Hematopoietic multipotent progenitor cell treated with erythropoietin and hydrocortisone succinate and interleukin-3 and kit ligand, for 6 days (in vitro differentiated cells): Measurements from ENCODE around the gene PRKCA.
"Not testable (repeated sequence)": the region's sequence is repeated elsewhere in the genome, so short reads cannot be mapped to it uniquely, and the experiment has no call there.

Source experiments
- DNase-seq: peaks from one replicate; pipeline ENCODE4 v3.0.0-alpha.2; 2015

PRKCA gene

DNA sequence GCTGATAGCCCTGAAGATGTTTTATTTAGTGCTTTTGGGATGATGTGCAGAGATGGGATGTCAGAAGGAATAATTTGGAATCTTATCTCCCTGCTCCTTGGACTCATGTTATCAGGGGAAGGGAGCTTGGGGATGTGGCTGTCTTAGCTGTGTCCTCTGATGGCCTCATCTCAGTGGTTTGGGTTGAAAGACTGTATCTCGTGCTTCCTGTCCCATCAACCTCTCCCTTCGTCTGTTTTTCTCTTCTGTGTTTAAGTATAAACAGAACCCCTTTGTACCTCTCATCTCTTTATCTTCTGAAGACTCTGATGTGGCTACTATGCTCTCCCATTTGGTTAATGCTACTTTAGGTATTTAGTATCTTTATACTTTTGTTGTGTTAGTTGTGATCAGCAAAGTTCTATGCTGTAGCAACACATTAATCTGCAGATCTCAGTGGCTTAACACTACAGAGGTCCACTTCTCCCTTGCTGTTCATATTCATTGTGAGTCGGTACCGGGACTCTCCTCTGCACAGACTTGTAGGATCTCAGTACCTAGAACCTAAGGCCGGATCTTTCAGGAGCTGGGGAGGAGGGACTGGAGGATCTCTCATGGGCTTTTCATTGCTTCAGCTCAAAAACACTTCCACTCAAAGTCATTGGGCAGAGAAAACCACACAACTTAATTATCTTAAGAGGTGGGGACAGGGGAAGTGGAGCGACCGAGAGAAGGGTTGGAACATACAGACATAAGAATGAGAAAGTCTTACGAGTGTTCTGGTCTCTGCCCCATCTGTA, 28.8 kb downstream of the PRKCA start:
- no peak for DNase-seq

DNA sequence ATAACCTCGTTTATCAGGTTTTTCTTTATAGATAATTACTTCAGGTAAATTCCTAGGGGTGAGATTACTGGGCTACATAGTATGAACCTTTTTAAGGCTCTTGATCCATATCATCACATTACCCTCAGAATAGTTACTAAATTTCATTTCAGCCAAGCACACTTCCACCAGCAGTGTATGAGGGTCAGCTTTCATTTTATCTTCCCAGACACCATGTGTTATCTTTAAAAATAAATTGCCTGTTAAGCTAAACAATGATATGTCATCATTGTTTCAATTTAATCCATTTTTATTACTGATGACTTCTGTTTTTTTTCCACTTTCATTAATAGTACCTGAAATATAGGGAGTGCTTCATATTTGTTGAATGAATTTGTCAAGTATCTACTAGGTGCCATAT, 33.4 kb downstream of the PRKCA start:
- DNase-seq = no peak

DNA sequence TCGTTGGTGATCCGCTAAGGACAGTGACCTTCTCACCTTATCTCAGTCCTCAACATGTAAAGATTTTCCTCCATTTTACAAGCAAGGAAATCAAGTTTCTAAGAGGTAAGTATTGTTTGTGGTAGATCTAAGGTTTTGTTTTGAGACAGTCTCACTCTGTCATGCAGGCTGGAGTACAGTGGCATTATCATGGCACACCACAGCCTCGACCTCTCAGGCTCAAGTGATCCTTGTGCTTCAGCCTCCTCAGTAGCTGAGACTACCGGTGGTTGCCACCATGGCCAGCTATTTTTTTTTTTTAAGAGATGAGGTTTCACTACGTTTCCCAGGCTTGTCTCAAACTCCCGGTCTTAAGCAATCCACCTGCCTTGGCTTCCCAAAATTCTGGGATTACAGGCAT, 34.9 kb downstream of the PRKCA start:
- DNase-seq = no peak

DNA sequence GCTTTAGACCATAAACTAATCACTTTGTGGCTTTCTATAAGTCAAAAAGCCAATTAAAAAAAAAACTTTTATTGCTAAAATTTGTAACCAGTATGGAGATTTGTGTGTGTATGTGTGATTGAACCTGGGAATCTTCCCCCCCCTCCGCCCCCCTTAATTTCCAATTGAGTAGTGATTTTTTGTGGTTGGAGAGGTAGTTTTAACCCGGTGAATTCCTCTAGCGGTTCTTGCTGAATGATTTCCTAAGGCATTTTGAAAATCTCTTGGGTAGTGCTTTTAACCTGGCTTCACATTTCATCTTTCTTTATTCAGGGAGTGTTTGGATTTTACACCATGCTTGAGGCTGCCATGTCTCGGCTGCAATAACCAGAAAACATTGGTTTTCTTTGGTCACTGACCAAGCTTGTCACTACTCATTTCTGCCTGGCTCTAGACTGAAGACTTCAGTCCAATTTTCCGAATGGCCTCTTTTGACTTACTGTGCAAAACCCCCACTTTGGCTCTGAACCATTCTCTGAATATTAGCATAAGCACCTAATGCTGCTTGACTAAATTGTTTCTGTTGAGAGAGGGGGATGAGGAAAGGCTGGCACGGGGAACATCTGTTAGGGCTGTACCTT, 35.6 kb downstream of the PRKCA start:
- DNase-seq = no peak

GRCh38 chr17:66338937-66339336, 36.5 kb downstream of the PRKCA start:
- no peak for DNase-seq

DNA sequence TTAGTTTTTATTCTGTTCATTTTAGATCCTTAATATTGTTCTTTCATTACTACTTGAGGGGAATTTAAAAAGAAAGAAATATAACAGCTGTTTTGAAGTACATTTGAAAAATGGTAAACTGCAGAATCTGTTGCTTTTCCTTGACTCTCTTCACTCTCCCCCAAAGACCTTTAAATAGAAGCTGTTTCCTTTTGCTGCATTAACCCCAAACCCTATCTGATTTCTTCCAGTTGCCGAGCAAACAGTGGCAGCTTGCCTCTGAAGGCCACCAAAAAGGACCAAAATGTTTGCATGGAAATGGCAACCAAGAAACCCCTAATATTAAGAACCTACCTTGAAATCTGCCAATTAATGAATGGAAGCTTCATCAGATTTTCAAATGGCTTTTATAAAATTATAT, 37.1 kb downstream of the PRKCA start:
- DNase-seq = no peak

DNA sequence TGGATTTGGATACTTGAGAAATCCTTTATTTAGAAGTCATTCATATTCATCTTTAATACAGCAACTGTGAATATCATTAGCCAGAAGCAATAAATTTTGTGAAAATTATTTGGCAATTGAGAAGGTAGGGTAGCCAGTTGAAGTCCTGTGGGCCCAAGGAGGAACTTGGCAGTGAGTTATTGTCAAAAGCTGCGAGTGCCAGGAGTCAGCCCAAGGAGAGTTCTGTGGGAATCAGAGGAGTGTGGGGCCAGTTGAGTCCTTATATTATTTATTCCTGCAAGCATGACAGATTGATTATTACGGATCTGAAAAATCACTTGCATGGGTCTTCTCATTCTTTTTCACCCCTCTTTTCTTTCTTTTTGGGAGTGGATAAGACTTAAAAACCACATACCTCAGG, 38.3 kb downstream of the PRKCA start:
- DNase-seq = no peak

- DNase-seq = no peak
Observed at GRCh38 chr17:66341462-66341861, 39.0 kb downstream of the PRKCA start.

DNA sequence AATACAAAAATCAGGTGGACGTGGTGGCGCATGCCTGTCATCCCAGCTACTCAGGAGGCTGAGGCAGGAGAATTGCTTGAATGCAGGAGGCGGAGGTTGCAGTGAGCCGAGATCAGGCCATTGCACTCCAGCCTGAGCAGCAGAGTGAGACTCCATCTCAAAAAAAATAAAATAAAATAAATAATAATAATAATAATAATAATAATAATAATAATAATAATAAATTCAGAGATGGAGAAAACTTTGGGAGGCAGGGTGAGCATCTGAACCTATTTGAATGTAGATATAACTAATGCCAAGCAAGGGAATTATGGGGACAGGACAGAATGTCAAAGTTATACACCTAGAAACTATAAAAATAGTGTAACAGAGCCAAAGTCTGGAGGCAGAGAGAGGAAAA, 39.9 kb downstream of the PRKCA start:
- DNase-seq = not testable (repeated sequence)

GRCh38 chr17:66343531-66344078, 41.2 kb downstream of the PRKCA start:
- no peak for DNase-seq

DNA sequence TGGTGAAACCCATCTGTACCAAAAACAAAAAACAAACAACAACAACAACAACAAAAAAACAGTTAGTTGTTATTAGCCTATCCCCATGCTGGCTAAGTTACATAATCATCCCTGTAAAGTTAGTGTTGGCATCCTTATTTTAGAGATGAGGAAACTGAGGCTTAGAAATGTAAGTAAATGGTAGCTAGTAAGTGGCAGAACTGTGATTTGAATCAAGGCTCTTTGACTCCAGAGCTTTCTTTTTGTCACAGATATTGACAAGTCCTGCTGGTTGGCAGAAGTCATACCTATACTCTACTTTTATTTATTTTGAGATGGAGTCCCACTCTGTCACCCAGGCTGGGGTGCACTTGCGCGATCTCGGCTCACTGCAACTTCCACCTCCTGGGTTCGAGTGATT, 42.1 kb downstream of the PRKCA start:
- DNase-seq = no peak

DNA sequence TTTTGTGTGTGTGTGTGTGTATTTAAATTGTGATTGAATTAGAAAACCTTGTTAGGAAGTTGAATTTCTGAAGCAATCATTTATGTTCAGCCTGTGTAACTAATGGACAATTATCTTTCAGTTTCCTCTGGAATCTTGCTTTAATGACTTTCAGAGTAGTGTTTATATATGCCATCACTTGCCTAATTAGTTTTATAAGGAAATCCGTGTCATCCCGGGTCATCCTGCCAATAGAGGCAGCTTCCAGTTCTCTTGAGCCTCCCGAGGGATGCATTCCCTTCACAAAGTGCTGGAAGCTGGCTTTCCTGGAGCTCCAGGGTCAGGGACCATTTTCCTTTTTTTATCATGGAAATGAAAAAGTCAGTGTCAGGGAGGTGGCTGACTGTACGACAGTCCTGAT, 42.9 kb downstream of the PRKCA start:
- no peak for DNase-seq

GRCh38 chr17:66345949-66346638, 43.7 kb downstream of the PRKCA start:
- DNase-seq = not testable (repeated sequence)

DNA sequence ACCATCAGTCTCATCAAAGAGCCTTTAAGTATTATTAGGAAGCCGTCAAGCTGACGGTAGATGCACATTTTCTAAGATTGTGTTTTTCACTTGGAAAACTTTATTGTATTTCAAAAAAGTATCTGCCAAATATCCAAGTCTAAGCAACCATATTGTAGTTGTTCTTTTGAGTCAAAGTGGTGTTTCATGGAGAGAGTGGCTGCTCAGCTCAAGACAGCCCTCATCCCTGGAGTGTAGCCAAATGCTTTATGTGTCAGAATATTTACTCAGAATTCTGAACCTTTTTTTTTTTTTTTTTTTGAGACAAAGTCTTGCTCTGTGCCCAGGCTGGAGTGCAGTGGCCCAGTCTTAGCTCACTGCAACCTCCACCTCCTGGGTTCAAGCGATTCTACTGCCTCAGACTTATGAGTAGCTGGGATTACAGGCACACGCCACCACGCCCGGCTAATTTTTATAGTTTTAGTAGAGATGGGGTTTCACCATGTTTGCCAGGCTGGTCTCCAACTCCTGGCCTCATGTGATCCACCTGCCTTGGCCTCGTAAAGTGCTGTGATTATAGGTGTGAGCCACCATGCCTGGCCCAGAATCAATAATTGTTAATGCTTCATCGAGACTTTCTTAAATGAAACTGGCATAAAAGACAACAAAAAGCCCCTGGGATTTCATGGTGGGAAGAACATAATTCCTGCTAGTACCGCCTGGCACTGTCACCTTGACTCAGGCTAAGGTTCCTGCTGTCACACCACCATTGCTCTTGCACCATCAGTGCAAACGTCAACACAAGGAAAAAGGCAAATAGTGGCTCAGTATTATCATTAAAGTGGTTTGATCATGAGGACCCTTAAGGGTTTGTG, 45.5 kb downstream of the PRKCA start:
- no peak for DNase-seq

DNA sequence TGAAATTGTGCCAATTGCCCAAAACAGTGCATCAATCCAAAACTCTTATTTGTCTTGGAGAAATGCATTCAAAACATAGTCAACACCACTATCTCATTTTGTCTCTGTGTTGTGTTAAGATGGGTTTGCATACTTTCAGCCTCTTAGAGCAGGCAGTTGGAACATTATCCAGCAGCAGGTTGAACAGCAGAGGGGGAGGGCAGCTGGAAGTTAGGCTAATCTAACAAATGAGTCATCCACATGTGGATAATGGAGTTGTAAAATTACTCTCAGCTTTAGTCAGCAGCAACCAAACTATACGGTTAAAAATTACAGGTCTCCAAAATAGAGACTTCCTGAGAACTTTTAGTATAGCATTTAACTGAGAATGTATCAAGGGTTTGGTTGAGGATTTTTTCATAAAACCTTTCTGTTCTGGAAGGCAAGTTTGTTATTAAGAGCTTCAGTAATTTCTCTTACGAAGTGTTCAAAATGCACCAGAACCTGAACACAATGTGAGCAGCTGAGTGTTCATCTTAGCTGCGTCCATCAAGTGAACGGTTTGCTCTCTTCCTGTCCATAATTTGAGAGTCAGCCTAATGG, 46.3 kb downstream of the PRKCA start:
- DNase-seq = peak; percentile 22

GRCh38 chr17:66349521-66350254, 47.3 kb downstream of the PRKCA start:
- DNase-seq = no peak

GRCh38 chr17:66350576-66350975, 48.2 kb downstream of the PRKCA start:
- DNase-seq = not testable (repeated sequence)

DNA sequence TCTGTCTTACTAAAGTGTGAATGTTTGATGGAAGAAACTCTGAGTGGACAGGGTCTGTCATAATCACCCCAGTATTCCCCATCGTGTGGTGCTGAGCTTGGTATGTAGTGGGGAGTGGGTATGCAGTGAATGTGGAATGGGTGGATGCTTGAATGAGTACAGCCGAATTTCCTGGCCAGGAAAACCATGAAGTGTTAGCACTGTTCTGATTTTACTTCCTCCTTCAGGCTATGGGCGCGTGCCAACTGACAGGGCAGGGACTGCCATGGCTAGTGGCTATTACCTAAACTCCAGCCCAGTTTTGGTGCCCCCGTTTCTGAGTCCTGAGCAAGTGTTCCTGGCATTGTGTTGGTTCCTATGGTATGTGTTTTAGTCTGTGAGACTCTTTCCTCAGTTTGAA, 48.6 kb downstream of the PRKCA start:
- no peak for DNase-seq

GRCh38 chr17:66351701-66352100, 49.3 kb downstream of the PRKCA start:
- DNase-seq = no peak

- DNase-seq = no peak
Observed at GRCh38 chr17:66353937-66354401, 51.6 kb downstream of the PRKCA start.

- no peak for DNase-seq
Observed at GRCh38 chr17:66354472-66354871, 52.1 kb downstream of the PRKCA start.

- no peak for DNase-seq
Observed at GRCh38 chr17:66354981-66355380, 52.6 kb downstream of the PRKCA start.
